ENCODE data around the gene GCK. TPM values are rescaled to one million over a fixed set of nuclear protein-coding genes. Genes with fewer than 3 reads are reported as not detected.

Gene GCK
- total and polyA plus RNA-seq, 2 of the 13 experiments (the other 11 are each of a cell fraction or from before 2014, with no cell fraction given), result not detected

- no peak within 1 kb of the TSS for H2AFZ ChIP-seq (ENCODE audit: low read length)
- DNase-seq (ENCODE audit: low spot score) (no peak), ATAC-seq (no peak), FAIRE-seq (no peak)
- H3K4me1 ChIP-seq (ENCODE audit: insufficient read depth, low read length), result no peaks in the 10 kb centered on the region
- ChIA-PET POLR2A (no interaction called here), CTCF (ENCODE audit: low intra/inter-chr PET ratio, low total read pairs) (no interaction called here)
- WGBS (ENCODE audit: low lambda C conversion rate), result 19% methylated on average over 3 of the region's 6 CpGs
- H3K4me3 ChIP-seq (replicated peaks in 1 of 3; ENCODE audit: insufficient read depth in 1 of 3, low read depth in 2 of 3, low read length in 3 of 3), result no peak within 1 kb of the TSS
- intact Hi-C loops (cut with micrococcal nuclease; ENCODE audit: unreplicated experiment) (no loop called here), in situ Hi-C loops (cut with HindIII; ENCODE audit: extremely low pct_ligation_motif_present, low pct_unique_long_range_greater_than_20kb) (no loop called here)
- no peaks in the 10 kb centered on the region for H3K9me3 ChIP-seq (ENCODE audit: low read length)
- H4K20me1 ChIP-seq (ENCODE audit: insufficient read depth, low read length), result no peaks in the 10 kb centered on the region
- no peaks in the 10 kb centered on the region for H3K79me2 ChIP-seq (ENCODE audit: insufficient read depth, low read length)
- no TSS peak for BruUV-seq (replicated peaks)
- no peaks in the 10 kb centered on the region for H3K36me3 ChIP-seq (replicated peaks in 1 of 2; ENCODE audit: control insufficient read depth in 1 of 2, insufficient read depth in 2 of 2, low read length in 2 of 2)
- H3K9ac ChIP-seq (ENCODE audit: insufficient read depth, low read depth, low read length), result no peak within 1 kb of the TSS
- H3K4me2 ChIP-seq (ENCODE audit: low read depth, low read length), result no peak within 1 kb of the TSS
- no peak within 1 kb of the TSS for H3K27ac ChIP-seq (ENCODE audit: extremely low read length, insufficient read depth, low read length)
- H3K27me3 ChIP-seq (ENCODE audit: control insufficient read depth in 1 of 2, insufficient read depth in 2 of 2, low read length in 2 of 2), result peaks cover 0 to 3% of the 10 kb centered on the region in 2 experiments; a peak in 1 of 5 replicates
- TF ChIP-seq ATF1 (CRISPR knock-in tag; IDR thresholded peaks at IDR 0.05), result no peak
- TF ChIP-seq ARHGAP35 (CRISPR knock-in tag; IDR thresholded peaks at IDR 0.05; ENCODE audit: borderline replicate concordance), result no peak
- no peak for TF ChIP-seq CHCHD3 (CRISPR knock-in tag; IDR thresholded peaks at IDR 0.05)
- TF ChIP-seq, protein P1, sequence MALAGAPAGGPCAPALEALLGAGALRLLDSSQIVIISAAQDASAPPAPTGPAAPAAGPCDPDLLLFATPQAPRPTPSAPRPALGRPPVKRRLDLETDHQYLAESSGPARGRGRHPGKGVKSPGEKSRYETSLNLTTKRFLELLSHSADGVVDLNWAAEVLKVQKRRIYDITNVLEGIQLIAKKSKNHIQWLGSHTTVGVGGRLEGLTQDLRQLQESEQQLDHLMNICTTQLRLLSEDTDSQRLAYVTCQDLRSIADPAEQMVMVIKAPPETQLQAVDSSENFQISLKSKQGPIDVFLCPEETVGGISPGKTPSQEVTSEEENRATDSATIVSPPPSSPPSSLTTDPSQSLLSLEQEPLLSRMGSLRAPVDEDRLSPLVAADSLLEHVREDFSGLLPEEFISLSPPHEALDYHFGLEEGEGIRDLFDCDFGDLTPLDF (CRISPR knock-in tag; IDR thresholded peaks at IDR 0.05), result no peak
- no peak for TF ChIP-seq GABPB1 (CRISPR knock-in tag; IDR thresholded peaks at IDR 0.05)
- TF ChIP-seq ZNF576 (CRISPR knock-in tag; IDR thresholded peaks at IDR 0.05), result no peak
- no peak for TF ChIP-seq STAG1 (CRISPR knock-in tag; IDR thresholded peaks at IDR 0.05)
- TF ChIP-seq HES4 (CRISPR knock-in tag; IDR thresholded peaks at IDR 0.05; ENCODE audit: borderline replicate concordance), result no peak
- no peak for TF ChIP-seq REPIN1 (CRISPR knock-in tag; IDR thresholded peaks at IDR 0.05; ENCODE audit: borderline replicate concordance, low read depth)
- TF ChIP-seq EEA1 (CRISPR knock-in tag; IDR thresholded peaks at IDR 0.05; ENCODE audit: borderline replicate concordance), result no peak
Measured at GRCh38 chr7:44141221-44141850, 47.9 kb downstream of the GCK start, which contains the start of gene MYL7. MYL7 (minus strand) TSS chr7:44141332; CDS start chr7:44141305, 27 bp downstream.

All from HepG2 (cell line).